T-helper 22 cell (primary cell): Measurements from ENCODE around the gene YES1.
A peak's percentile ranks its signal among the peaks of the same experiment; 100 is the strongest.

Source experiments
- DNase-seq: peaks from one replicate; pipeline ENCODE4 v3.0.0-alpha.2; 2020; ENCODE audit warnings: low read depth

Gene YES1

DNA sequence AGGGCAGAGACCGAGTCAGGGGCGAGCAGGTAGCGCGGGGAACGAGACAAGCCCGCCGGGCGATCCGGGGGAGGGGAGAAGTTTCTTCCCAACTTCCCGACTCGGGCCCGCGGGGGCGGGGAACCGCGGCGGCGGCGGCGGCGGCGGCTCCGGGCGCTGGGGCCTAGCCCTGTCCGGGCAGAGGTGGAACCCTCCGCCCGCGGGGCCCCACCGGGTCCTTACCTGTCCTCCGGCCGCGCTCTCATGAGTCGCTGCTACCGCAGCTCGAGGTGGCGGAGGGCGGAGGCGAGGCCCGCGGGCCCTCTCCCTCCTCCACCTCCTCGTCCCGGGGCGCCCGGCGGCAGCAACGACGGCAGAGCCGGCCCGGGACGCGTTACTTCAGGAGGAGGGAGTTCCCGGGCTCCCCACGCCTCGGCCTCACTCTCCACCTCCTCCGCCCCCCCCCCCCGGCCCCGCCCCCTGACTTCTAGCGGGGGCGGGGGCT, at the start of gene YES1:
TSS of gene YES1 (minus strand) at position 351 of the 484 bp plus-strand sequence. CDS start 55,415 bp downstream, outside the sequence.
- DNase-seq: peak; percentile 54

- no peak for DNase-seq
Measured at GRCh38 chr18:857986-858385, 45.9 kb upstream of the YES1 start.

DNA sequence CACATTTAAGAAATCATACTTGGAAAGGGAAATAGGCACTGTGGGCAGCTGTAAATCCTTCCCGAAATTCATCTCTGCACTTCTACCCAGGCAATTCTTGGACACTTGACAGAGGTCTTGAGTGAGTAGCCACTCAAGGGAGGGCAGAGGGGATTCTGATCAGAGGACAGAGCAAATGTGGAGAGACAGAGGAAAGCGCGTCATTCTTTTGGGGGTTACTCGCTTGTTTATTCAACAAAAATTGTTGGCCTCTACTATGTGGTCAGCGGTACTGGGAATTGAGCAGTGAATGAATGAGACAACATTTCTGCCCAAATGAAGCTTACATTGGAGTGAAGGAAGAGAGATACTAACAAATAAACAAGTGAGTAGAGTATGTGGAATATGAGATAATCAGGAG, 41.4 kb upstream of the YES1 start:
- DNase-seq: no peak

GRCh38 chr18:850960-851359, 38.9 kb upstream of the YES1 start:
- no peak for DNase-seq

GRCh38 chr18:849021-849420, 37.0 kb upstream of the YES1 start:
- no peak for DNase-seq

DNA sequence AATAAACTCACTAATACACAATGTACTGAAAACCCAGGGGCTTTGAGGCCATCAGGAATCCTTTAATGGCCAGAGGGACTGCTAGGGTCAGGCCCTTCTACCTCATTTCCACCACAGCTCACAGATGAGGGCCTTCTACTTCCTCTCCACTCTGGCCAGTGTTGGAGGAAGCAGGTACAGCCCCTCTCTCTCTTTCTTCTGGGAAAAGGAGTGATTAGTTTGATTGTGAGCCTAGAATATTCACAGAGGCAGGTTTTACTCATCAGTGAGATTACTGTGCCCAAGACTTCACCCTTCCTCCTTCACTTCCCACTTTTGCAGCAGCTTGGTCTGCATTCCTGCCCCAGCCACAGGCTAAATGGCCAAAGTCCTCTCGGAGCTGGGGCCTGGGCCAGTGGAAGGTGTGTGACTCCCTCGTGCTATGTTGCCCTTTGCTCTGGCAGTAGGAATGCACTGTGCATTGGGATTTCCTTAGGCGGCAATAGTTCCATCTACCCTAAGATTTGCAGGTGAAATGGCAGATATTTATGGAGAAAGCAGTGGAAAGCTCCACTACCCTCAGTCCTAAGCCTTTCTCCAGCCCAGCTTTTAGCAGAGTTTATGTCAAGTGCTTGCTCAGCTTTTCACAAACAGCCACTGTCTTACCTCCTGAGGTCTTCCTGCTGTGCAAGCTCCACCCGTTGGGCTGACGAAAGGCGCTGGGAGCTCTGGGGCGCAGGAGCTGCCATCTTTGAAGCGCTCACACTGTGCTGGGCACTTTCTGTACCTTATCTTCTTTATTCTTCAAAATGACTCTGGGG, 36.2 kb upstream of the YES1 start:
- no peak for DNase-seq

GRCh38 chr18:845152-845819, 33.2 kb upstream of the YES1 start:
- no peak for DNase-seq

DNA sequence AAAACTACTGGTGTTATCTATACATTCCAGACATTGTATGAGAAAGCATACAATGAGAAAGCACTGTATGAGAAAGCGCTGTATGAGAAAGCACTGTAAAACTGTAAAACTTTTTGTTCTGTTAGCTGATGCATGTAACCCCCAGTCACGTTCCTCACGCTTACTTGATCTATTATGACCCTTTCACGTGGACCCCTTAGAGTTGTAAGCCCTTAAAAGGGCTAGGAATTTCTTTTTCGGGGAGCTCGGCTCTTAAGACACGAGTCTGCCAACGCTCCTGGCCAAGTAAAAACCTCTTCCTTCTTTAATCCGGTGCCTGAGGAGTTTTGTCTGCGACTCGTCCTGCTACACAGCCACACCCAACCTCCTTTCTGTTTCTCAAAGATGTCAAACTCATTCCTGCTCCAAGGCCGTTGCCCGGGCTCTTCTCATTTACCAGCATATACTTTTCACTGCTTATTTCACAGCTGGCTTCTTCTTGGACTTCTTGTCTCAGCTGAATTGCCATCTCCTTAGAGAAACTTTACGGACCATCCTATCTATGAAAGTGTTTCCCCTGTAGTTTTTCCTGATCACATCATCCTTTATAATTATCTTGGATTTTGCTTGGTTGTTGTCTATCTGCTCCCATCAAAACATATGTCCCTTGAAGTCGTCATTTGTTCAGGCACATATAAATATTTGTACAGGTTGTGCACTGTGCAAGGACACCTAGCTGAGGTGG, 29.8 kb upstream of the YES1 start:
- no peak for DNase-seq

GRCh38 chr18:840516-840915, 28.5 kb upstream of the YES1 start:
- DNase-seq: no peak

DNA sequence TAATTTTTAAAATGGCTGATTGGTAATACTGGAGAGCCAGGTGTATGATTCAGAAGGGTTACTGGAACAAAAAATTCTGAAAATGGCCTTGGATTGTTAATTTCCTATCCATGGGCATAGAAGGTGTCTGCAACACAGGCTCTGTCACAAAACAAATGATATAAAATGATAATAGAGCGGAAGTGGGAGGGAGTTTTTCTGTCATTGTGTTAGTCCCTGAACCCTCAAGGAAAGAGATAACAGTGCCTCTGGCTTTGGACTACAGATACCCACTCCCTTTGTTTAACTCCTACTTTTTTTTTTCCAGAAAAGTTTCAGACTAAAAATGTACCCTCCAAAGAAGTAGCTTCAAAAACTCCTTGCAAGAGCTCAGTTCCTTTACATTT, 28.0 kb upstream of the YES1 start:
- DNase-seq: no peak

DNA sequence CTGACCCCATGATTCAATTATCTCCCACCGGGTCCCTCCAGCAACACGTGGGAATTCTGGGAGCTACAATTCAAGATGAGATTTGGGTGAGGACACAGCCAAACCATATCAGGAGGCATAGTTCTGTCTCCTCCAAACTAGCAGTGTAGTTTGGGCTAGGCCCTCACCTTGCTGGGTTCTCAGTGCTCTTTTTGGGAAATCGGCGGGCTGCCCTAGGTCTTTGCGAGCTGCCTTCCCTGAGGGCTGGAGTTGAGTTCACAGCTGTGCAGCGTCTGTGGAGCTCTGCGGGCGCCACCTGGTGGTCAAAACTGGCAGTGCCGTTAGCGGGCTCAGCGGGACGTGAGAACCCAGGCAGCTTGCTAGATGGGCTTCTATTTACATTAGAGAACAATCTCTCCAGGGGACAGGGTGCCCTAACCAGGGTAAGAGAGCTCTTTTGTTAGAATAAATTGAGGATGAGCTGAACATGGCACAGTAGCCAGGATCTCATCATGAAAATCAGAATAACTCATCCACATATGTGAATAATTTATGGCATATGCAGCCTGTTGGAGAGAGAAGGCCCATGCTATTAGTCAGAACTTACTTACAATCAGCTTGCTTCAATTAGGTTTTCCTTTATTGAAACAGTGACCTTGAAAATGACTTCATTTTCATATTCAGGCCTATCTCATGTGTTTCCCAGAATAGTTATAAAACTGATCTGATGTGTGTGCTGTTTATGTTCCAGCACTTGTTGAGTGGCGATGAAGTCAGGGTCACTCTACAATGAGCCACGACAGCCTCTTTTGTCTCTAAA, 27.4 kb upstream of the YES1 start:
- peak; percentile 46 for DNase-seq

- no peak for DNase-seq
Measured at GRCh38 chr18:837922-838321, 25.9 kb upstream of the YES1 start.

- no peak for DNase-seq
Measured at GRCh38 chr18:834082-834720, 22.2 kb upstream of the YES1 start.

- DNase-seq: no peak
Measured at GRCh38 chr18:833197-833596, 21.2 kb upstream of the YES1 start.

DNA sequence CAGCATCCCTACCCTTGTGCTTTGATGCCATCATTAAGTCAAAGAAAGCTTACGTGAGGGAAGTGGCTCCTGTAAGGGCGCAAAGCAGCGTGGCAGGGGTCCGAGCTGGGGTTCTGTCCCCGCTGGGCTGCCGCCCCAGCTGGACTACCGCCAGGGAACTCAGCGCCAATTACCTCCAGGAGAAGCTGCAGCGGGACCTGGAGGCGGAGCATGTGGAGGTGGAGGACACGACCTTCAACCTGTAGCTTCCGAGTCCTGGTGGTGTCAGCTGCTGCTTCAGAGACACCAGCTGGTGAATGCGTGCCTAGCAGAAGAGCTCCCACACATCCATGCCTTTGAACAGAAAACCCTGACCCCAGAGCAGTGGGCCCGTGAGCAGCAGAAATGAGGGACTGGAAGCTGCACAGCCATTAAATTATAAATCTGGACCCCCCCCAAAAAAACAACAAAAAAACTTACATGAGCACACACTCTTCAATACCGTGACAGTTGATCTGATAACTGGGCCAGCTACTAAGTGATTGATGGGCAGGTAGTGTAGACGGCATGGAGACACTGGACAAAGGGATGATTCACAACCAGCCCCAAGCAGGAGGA, 20.1 kb upstream of the YES1 start:
- no peak for DNase-seq

DNA sequence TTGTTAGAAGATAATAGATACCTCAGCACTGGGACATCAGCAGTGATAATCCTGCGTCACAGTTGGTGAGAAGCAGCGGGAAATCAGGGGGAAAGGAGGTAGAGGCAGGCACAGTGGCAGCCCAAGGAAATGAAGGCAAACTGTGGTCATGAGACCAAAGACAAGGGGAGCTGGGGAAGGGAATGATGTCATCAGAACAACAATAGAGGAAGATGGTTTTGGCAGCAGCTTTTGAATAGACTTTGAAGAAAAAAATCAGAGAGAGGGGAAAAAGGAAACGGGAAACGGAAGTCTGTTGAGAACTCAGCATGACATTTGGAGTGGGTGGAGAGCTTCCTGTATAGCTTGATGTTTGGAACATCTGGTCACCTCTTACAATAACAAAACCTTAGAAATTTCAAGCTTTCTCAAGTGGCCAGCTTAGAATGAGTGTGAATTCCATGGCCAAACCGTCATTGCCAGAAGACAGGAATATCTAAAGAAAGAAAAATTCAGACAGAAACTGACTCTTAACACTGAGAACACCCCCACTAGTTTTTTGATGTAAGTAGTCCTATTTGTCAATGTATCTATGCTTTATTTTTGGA, 18.4 kb upstream of the YES1 start:
- DNase-seq: peak; percentile 43

- DNase-seq: no peak
Measured at GRCh38 chr18:829432-829831, 17.4 kb upstream of the YES1 start.

- DNase-seq: no peak
Measured at GRCh38 chr18:827093-827677, 15.1 kb upstream of the YES1 start.

DNA sequence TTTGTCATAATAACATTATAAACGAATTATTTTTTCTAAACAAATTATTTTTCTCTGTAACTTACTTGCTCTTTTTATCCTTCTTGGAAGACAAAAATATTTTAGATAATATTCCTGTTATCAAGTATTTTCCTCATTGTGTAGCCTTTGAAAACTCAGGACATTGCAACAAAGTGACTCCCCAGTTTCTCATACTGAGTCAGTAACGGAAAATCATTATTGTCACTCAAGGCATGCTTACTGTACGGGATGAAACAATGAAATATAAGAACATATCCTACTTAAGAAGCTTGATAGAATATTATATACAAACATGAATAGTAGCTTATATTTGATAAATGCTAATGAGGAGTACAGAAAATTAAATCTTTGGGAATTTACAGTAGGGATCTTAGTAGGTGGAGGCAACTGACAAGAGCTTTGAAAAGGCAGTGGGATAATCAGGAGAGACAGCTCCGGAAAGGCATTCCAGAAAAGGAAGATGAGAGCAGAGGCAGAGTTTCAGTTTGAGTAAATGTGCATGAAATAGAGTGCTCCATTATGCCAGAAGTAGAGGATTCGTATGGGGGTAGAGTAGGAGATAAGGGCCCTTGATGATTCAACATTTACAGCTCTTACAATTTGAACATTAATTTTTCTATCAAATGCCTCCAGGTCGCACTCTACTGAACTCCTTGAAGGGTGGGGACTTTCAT, 14.0 kb upstream of the YES1 start:
- DNase-seq: no peak

DNA sequence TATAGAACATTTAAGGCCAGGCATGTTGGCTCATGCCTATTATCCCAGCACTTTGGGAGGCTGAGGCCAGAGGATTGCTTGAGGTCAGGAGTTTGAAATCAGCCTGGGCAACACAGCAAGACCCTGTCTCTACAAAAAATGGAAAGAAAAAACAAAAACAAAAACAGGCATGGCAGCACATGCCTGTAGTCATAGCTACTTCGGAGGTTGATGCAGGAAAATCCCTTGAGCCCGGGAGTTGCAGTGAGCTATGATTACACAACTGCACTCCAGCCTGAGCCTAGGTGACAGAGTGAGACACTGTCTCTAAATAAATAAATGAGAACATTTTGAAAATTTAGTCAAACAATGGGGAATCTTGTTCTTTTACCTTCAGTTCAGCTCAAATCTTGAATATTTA, 12.1 kb upstream of the YES1 start:
- DNase-seq: no peak
